ENCODE results near the gene KCNK18.

The KCNK18 gene

GRCh38 chr10:117216611-117217195, 19.4 kb downstream of the KCNK18 start:
- peak; percentile 89 for DNase-seq (ENCODE audit: low spot score)
- TF ChIP-seq CTCF (conservative IDR thresholded peaks at IDR 0.05; ENCODE audit: low read depth): peak; percentile 98
- no peak overlapping the region for H3K27ac ChIP-seq
- ChIA-PET POLR2A (ENCODE audit: low non-redundant PET) (interaction anchor here (1.1 kb wide), 1 partner anchor 10 kb away, joined by 3 read pairs; no protein-coding TSS in a partner anchor), CTCF (interaction anchor here (0.5 to 5.0 kb wide), 63 partner anchors 8 to 1258 kb away, joined by 3 to 93 read pairs (median 4); partner anchors contain the start of gene KCNK18)

- TF ChIP-seq CTCF (conservative IDR thresholded peaks at IDR 0.05; ENCODE audit: low read depth): no peak
- H3K27ac ChIP-seq: no peak overlapping the region
- ChIA-PET CTCF (interaction anchor here (0.5 to 5.0 kb wide), 56 partner anchors 9 to 1963 kb away, joined by 3 to 93 read pairs (median 4); partner anchors contain the start of gene KCNK18), POLR2A (ENCODE audit: low non-redundant PET) (interaction anchor here (1.1 kb wide), 1 partner anchor 9 kb away, joined by 3 read pairs; no protein-coding TSS in a partner anchor)
- DNase-seq (ENCODE audit: low spot score): no peak
Observed at GRCh38 chr10:117217196-117217761, 20.0 kb downstream of the KCNK18 start.

- CTCF ChIA-PET: interaction anchor here (1.7 to 5.0 kb wide), 2 partner anchors 21 to 101 kb away, joined by 7 to 93 read pairs; partner anchors contain the start of gene KCNK18
- TF ChIP-seq CTCF (conservative IDR thresholded peaks at IDR 0.05; ENCODE audit: low read depth): no peak
- no peak overlapping the region for H3K27ac ChIP-seq
- POLR2A ChIA-PET (ENCODE audit: low non-redundant PET): no interaction called here
- no peak for DNase-seq (ENCODE audit: low spot score)
Observed at GRCh38 chr10:117218654-117219053, 21.4 kb downstream of the KCNK18 start.

GRCh38 chr10:117221156-117221711, 23.9 kb downstream of the KCNK18 start:
- POLR2A ChIA-PET (ENCODE audit: low non-redundant PET): no interaction called here
- no peak overlapping the region for H3K27ac ChIP-seq
- CTCF ChIA-PET: interaction anchor here (1.6 kb wide), 1 partner anchor 98 kb away, joined by 5 read pairs; no protein-coding TSS in a partner anchor
- TF ChIP-seq CTCF (conservative IDR thresholded peaks at IDR 0.05; ENCODE audit: low read depth): no peak
- peak; percentile 66 for DNase-seq (ENCODE audit: low spot score)

- no peak for DNase-seq (ENCODE audit: low spot score)
- no peak for TF ChIP-seq CTCF (conservative IDR thresholded peaks at IDR 0.05; ENCODE audit: low read depth)
- ChIA-PET CTCF (interaction anchor here (0.6 to 0.8 kb wide), 4 partner anchors 10 to 233 kb away, joined by 3 to 5 read pairs (median 3); no protein-coding TSS in a partner anchor), POLR2A (ENCODE audit: low non-redundant PET) (no interaction called here)
- H3K27ac ChIP-seq: no peak overlapping the region
Observed at GRCh38 chr10:117222552-117222951, 25.3 kb downstream of the KCNK18 start.

- DNase-seq (ENCODE audit: low spot score): no peak
- ChIA-PET CTCF (interaction anchor here (0.6 to 0.8 kb wide), 3 partner anchors 96 to 208 kb away, joined by 3 to 5 read pairs (median 3); no protein-coding TSS in a partner anchor), POLR2A (ENCODE audit: low non-redundant PET) (no interaction called here)
- no peak for TF ChIP-seq CTCF (conservative IDR thresholded peaks at IDR 0.05; ENCODE audit: low read depth)
- no peak overlapping the region for H3K27ac ChIP-seq
Observed at GRCh38 chr10:117222976-117223692, 25.8 kb downstream of the KCNK18 start.

All from RWPE1 (cell line).